GM10248 (cell line): ENCODE measurements around the gene SINHCAF.

Experiments used
- CTCF ChIA-PET: fragments of 300-600 bp; sonication (Branson Sonifier 250); formaldehyde crosslinking; extraction: SDS; loops from one replicate; lab custom pipeline; 2021; ENCODE audit warnings: antibody characterized with exemption; lab: Yijun Ruan, JAX
- POLR2A ChIA-PET: fragments of 350-650 bp; sonication (Branson Sonifier 250); formaldehyde crosslinking; extraction: SDS; loops from one replicate; lab custom pipeline; 2020; ENCODE audit warnings: antibody characterized with exemption; lab: Yijun Ruan, JAX
- DNase-seq: peaks from one replicate; pipeline ENCODE4 v3.0.0; 2012; ENCODE audit errors: extremely low spot score
- CTCF ChIP-seq: IDR thresholded peaks from 2 replicates; pipeline ENCODE4 v1.5.1; 2012; ENCODE audit warnings: mild to moderate bottlenecking, low read depth; ENCODE audit errors: extremely low read depth, missing control alignments, control extremely low read depth

SINHCAF gene

GRCh38 chr12:31312431-31312830 is 13.5 kb downstream of the SINHCAF start:
- no peak for TF ChIP-seq CTCF

DNA sequence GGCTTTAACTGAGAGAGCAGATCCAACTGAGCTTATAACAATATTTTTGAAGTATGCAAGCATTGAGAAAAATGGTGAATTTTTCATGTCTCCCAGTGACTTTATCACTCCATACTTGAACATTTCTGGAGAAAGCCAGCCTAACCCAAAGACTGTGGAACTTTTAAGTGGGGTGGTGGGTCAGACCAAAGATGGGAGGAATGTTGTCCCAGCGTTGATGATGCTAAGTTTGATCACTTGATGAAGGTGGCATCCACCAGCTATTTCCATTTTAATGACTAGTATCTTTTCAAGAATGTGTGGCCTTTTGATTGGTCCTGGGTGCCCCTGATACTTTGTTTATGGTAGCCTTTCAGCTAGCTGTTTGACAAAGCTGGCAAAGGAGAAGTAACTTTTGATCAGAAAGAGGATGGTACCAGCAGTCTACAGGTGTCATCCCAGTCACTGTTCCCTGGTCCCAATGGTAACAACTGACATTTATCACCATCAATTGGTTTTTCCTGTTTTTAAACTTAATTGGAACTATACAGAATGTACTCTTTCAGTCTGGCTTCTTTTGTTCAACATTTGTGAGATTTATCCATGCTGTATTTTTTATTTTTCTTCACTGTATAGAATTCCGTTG is 14.2 kb downstream of the SINHCAF start:
- ChIA-PET POLR2A (no interaction called here), CTCF (interaction anchor here (1.5 to 2.2 kb wide), 3 partner anchors 11 to 40 kb away, joined by 5 to 6 read pairs (median 5); no protein-coding TSS in a partner anchor)
- TF ChIP-seq CTCF = no peak
- no peak for DNase-seq

More at GRCh38 chr12:31312431-31312830, 13.5 kb downstream of the SINHCAF start:
- POLR2A ChIA-PET = no interaction called here
- CTCF ChIA-PET = interaction anchor here (1.3 kb wide), 1 partner anchor 40 kb away, joined by 4 read pairs; no protein-coding TSS in a partner anchor
- DNase-seq = no peak

DNA sequence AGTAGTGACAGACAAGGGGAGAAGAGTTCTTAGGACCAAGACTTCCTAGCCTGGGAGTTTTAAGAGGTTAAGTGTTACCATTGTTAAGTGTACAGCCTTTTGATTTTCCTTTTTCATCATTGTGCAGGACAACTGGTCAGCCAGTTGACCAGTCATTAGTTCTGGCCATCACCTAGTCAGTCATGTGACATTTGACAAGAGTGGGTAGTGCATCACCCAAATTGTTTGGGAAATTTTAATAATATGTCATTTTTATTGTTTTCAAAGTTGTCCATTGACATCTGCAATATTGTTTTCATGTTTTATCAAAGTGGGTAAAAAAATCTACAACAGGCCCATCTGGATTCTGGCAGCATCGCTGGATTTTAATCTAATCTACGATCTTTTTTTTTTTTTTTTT is 15.5 kb downstream of the SINHCAF start:
- no peak for TF ChIP-seq CTCF
- CTCF ChIA-PET = interaction anchor here (1.5 to 2.2 kb wide), 3 partner anchors 12 to 39 kb away, joined by 5 to 6 read pairs (median 5); no protein-coding TSS in a partner anchor
- no peak for DNase-seq
- POLR2A ChIA-PET = no interaction called here

GRCh38 chr12:31309279-31309678 is 16.7 kb downstream of the SINHCAF start:
- no peak for DNase-seq
- ChIA-PET CTCF (interaction anchor here (0.9 to 1.7 kb wide), 2 partner anchors 18 to 51 kb away, joined by 3 read pairs; no protein-coding TSS in a partner anchor), POLR2A (no interaction called here)
- TF ChIP-seq CTCF = no peak

DNA sequence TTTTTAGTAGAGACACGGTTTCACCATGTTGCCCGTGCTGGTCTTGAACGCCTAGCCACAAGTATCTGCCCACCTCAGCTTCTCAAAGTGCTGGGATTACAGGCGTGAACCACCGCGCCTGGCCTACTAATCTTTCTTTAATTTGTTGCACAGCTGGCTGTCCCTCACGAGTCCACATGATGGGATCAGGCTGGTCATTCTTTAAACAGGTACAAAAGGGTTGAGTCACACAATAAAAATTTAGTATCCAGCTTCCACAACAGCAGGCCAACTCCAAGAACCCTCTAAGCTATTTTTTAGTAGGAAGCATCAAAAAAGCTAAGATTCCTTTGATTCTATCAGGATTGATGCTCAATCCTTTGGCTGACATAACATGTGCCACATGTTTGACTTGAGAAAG is 17.8 kb downstream of the SINHCAF start:
- ChIA-PET CTCF (interaction anchor here (0.7 to 1.7 kb wide), 6 partner anchors 8 to 37 kb away, joined by 3 to 8 read pairs (median 3); no protein-coding TSS in a partner anchor), POLR2A (no interaction called here)

DNA sequence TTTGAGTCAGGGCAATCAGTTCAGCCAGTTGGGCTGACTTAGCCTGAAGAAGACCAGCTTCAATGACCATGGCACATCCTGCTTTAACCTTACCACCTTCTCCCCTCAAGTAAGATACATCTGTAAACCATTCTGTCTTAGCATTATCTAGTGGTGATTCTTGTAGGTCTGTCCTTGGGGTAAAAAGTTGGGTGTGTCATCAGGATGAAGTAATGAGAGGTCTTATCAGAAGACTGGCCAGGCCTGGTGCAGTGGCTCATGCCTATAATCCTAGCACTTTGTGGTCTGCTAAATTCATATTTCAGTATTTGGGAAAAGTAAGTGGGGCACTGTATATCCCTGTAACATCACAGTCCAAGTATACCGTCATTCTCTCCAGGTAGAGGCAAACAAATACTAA is 19.1 kb downstream of the SINHCAF start:
- no peak for TF ChIP-seq CTCF
- ChIA-PET CTCF (interaction anchor here (1.4 to 2.8 kb wide), 4 partner anchors 9 to 55 kb away, joined by 3 to 20 read pairs (median 6); no protein-coding TSS in a partner anchor), POLR2A (no interaction called here)
- no peak for DNase-seq

More for the DNA sequence above, 17.8 kb downstream of the SINHCAF start:
- TF ChIP-seq CTCF = no peak
- no peak for DNase-seq
